Spleen (tissue), 11 donors: ENCODE measurements around the gene DALRD3. TPM values are rescaled to one million over a fixed set of nuclear protein-coding genes. Genes with fewer than 3 reads are reported as not detected.
A peak's percentile ranks its signal among the peaks of the same experiment; 100 is the strongest.
"Not testable (repeated sequence)": the region's sequence is repeated elsewhere in the genome, so short reads cannot be mapped to it uniquely, and the experiment has no call there.

Experiments
- DNase-seq: peaks from one replicate; pipeline ENCODE4 v3.0.0-alpha.2; 2020
- H3K27ac ChIP-seq, 8 donors: fragments of 200-600 bp; sonication (generic) in 7 of 8; 1 replicate in 4 of 8; 2 replicates in 4 of 8; pipeline versions ENCODE4 v1.5.0 to v1.8.0; 2016 to 2021; ENCODE audit warnings: inconsistent platforms in 4 of 8, mild to moderate bottlenecking in 4 of 8, moderate library complexity in 1 of 8
- H3K27me3 ChIP-seq, 7 donors: fragments of 200-600 bp; sonication (generic) in 6 of 7; replicated peaks in 1 of 7; 1 replicate in 4 of 7; 2 replicates in 3 of 7; pipeline versions ENCODE4 v1.5.0 to v1.8.0; 2016 to 2021; ENCODE audit warnings: inconsistent platforms in 3 of 7, mild to moderate bottlenecking in 1 of 7
- H3K36me3 ChIP-seq, 6 donors: fragments of 200-600 bp; sonication (generic) in 5 of 6; 1 replicate in 4 of 6; 2 replicates in 2 of 6; pipeline versions ENCODE4 v1.5.0 to v1.8.0; 2016 to 2021; ENCODE audit warnings: inconsistent platforms in 2 of 6
- H3K4me1 ChIP-seq, 6 donors: fragments of 200-600 bp; sonication (generic) in 5 of 6; 1 replicate in 3 of 6; 2 replicates in 3 of 6; pipeline versions ENCODE4 v1.5.0 to v1.8.0; 2016 to 2021; ENCODE audit warnings: inconsistent platforms in 3 of 6
- H3K4me3 ChIP-seq, 8 donors: fragments of 200-600 bp; sonication (generic) in 7 of 8; 1 replicate in 4 of 8; 2 replicates in 4 of 8; pipeline versions ENCODE4 v1.5.0 to v1.8.0; 2016 to 2021; ENCODE audit warnings: inconsistent platforms in 4 of 8, mild to moderate bottlenecking in 4 of 8, moderate library complexity in 2 of 8
- H3K9me3 ChIP-seq, 8 donors: fragments of 200-600 bp; sonication (generic) in 7 of 8; 1 replicate in 4 of 8; 2 replicates in 4 of 8; pipeline versions ENCODE4 v1.5.0 to v1.8.0; 2016 to 2021; ENCODE audit warnings: inconsistent platforms in 4 of 8
- CTCF ChIP-seq, 11 experiments: fragments of 200-600 bp in 7 of 11; fragments of 450-650 bp in 4 of 11; sonication (generic) in 4 of 11; IDR thresholded peaks in 8 of 11; conservative IDR thresholded peaks in 3 of 11; 1 replicate in 7 of 11; 2 replicates in 4 of 11; pipeline versions ENCODE4 v1.4.0 to v1.8.0; 2016 to 2021; ENCODE audit warnings: antibody characterized with exemption in 11 of 11, inconsistent platforms in 4 of 11, mild to moderate bottlenecking in 1 of 11
- POLR2A ChIP-seq, 3 donors: fragments of 450-650 bp; IDR thresholded peaks; one replicate each; pipeline ENCODE4 v1.5.1; 2017; ENCODE audit warnings: antibody characterized with exemption in 3 of 3, mild to moderate bottlenecking in 1 of 3
- POLR2AphosphoS5 ChIP-seq, 3 donors: sonication (generic); formaldehyde crosslinking; IDR thresholded peaks; one replicate each; pipeline ENCODE4 v1.5.1; 2017; ENCODE audit warnings: antibody characterized with exemption in 3 of 3
- WGBS, 5 donors: extraction: QIAGEN DNeasy Blood & Tissue Kit in 3 of 5; methylation state at CpG; one replicate each; pipeline versions ENCODE4 v1.1.5 to v1.1.7; 2013 to 2018; 5-methylcytosine and 5-hydroxymethylcytosine counted together
- intact Hi-C: fragments of 100-400 bp; cut with DNase I; formaldehyde crosslinking; loops from one replicate; pipeline ENCODE4 v1.15.0; 2023; ENCODE audit warnings: low total_unique reads
- polyA plus RNA-seq, 3 donors: library from polyadenylated mRNA; stranded (reverse); fragments of 200-250 nt; gene quantifications; one replicate each; pipeline ENCODE4 v1.2.1, GENCODE V29; 2013
- total RNA-seq, 7 donors: library from RNA; depleted of rRNA in 3 of 7; stranded (reverse); fragments of >200 nt in 3 of 7; fragmentation: NEBNext Ultra II Directional in 4 of 7; extraction: Animal tissue kit (Norgen Biotek cat#: 25700) in 4 of 7; gene quantifications; one replicate each; pipeline versions ENCODE4 v1.1.0 to v1.2.1, GENCODE V29; 2016 to 2021
- donor health status: healthy with polysubstance abuse.
- donor health status: DM: no; HTN: no; CAD: no; lungs with moderate emphysema.
- donor health status: DM: no; HTN: no; CAD: no.
- donor health status: Bipolar disorder and iron deficiency.
- donor health status: healthy.
- donor health status: DM: no; HTN: no; CAD: no.
- donor health status: DM: yes; HTN: yes; CAD: no.

The DALRD3 gene
- total and polyA plus RNA-seq, 10 donors = 16.4 to 32.0 (median 25.3) TPM

- intact Hi-C loops = no loop called here
- Histone ChIP-seq H3K4me1 (peaks cover 22 to 78% (median 49%) of the 10 kb centered on the region in 6 donors), H3K9me3 (no peaks in the 10 kb centered on the region), H3K36me3 (peaks cover 0 to 48% (median 25%) of the 10 kb centered on the region in 6 donors), H3K4me3 (no peak overlapping the region), H3K27ac (no peak overlapping the region), H3K27me3 (no peaks in the 10 kb centered on the region)
- TF ChIP-seq POLR2AphosphoS5 (IDR thresholded peaks at IDR 0.05) (no peak), POLR2A (IDR thresholded peaks at IDR 0.05) (no peak), CTCF (IDR thresholded peaks at IDR 0.05 in 8 of 11, conservative IDR thresholded peaks at IDR 0.05 in 3 of 11) (no peak)
- no peak for DNase-seq
- WGBS, 5 donors = 82 to 96% (median 86%) methylated on average over 3 of the region's 3 CpGs
Measured at GRCh38 chr3:49009396-49009795, 9.0 kb downstream of the DALRD3 start.

- Histone ChIP-seq H3K4me3 (peak overlapping the region in 4 of 8 donors; percentile 77 to 88 (median 80)), H3K4me1 (peaks cover 22 to 70% (median 45%) of the 10 kb centered on the region in 6 donors), H3K27ac (peak overlapping the region in 7 of 8 donors; percentile 93 to 98 (median 95)), H3K36me3 (peaks cover 0 to 41% (median 18%) of the 10 kb centered on the region in 6 donors)
- intact Hi-C loops, H3K9me3 ChIP-seq, DNase-seq, H3K27me3 ChIP-seq: not testable (repeated sequence)
- 90 to 96% (median 93%) methylated on average over 5 of the region's 5 CpGs for WGBS, 5 donors
Measured at GRCh38 chr3:49008627-49009026, 9.8 kb downstream of the DALRD3 start.

- DNase-seq = peak; percentile 97
- no peaks in the 10 kb centered on the region for H3K9me3 ChIP-seq
- TF ChIP-seq POLR2AphosphoS5 (IDR thresholded peaks at IDR 0.05) (no peak), CTCF (IDR thresholded peaks at IDR 0.05 in 8 of 11, conservative IDR thresholded peaks at IDR 0.05 in 3 of 11) (peak in 2 of 11 experiments; percentile 13 to 26)
- H3K4me1 ChIP-seq = peaks cover 19 to 63% (median 42%) of the 10 kb centered on the region in 6 donors
- intact Hi-C loops = no loop called here
- 16 to 26% (median 18%) methylated on average over 30 to 41 of the region's 41 CpGs for WGBS, 5 donors
- no peaks in the 10 kb centered on the region for H3K27me3 ChIP-seq
- H3K27ac ChIP-seq = peak overlapping the region; percentile 93 to 98 (median 95)
- peaks cover 0 to 34% (median 13%) of the 10 kb centered on the region in 6 donors for H3K36me3 ChIP-seq
- H3K4me3 ChIP-seq = peak overlapping the region; percentile 74 to 90 (median 80)
Measured at GRCh38 chr3:49007771-49008528, 10.4 kb downstream of the DALRD3 start.

DNA sequence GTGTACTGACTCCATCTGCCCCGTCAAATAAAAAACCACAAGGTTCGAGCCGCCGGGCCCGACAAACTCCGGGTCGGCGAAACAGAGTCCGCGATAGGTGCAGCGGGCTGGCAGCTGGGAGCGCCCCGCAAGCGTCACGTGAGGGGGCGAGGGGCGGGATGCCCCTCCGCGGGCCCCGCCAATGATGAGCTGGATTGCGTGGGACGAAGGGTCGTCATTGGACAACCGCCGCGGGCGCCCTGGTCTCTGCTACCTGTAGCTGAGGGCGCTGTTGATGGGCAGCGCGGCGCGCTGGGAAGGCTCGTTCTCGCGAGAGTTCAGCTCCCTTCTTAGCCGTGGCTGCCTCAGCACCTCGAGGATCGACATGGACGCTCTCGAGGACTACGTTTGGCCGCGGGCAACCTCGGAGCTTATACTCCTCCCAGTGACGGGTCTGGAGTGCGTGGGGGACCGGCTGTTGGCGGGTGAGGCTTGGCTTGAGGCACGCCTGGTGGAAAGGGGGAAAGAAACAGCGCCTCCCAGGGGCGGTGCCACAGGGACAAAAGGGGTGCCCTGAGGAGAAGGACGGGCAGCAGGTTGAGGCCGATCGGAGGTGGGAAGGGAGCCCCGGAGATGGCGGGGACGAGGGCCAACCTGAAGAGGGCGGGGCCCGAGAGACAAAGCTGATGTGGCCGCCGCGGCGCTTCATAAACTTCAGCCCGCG is 11.2 kb downstream of the DALRD3 start, which contains the start of gene WDR6:
TSS of gene WDR6 (plus strand) at position 324 of the 703 bp plus-strand sequence. CDS start at position 365, 41 bp downstream.
- DNase-seq = peak; percentile 99
- Histone ChIP-seq H3K27ac (peak within 1 kb of the TSS; percentile 93 to 98 (median 95)), H3K4me3 (peak within 1 kb of the TSS; percentile 74 to 90 (median 80)), H3K27me3 (no peaks in the 10 kb centered on the region), H3K4me1 (peaks cover 19 to 56% (median 35%) of the 10 kb centered on the region in 6 donors), H3K36me3 (peaks cover 0 to 29% (median 7%) of the 10 kb centered on the region in 6 donors), H3K9me3 (no peaks in the 10 kb centered on the region)
- TF ChIP-seq POLR2AphosphoS5 (IDR thresholded peaks at IDR 0.05) = peak; percentile 95 to 96 (median 95)
- TF ChIP-seq CTCF (IDR thresholded peaks at IDR 0.05 in 8 of 11, conservative IDR thresholded peaks at IDR 0.05 in 3 of 11) = peak in 10 of 11 experiments; percentile 20 to 67 (median 56)
- peak; percentile 36 to 65 (median 47) for TF ChIP-seq POLR2A (IDR thresholded peaks at IDR 0.05)
- intact Hi-C loops = no loop called here
- 0 to 1% (median 0%) methylated on average over 27 to 65 of the region's 65 CpGs for WGBS, 5 donors
